Activated naive CD4-positive, alpha-beta T cell treated with anti-CD3 and anti-CD28 coated beads, Interleukin-2, amount 50 U/mL, for 16 hours (primary cell): ENCODE data around the gene C1QTNF6.

ENCODE experiments used
- DNase-seq: peaks from one replicate; pipeline ENCODE4 v3.0.0-alpha.2; 2020

The C1QTNF6 gene

DNA sequence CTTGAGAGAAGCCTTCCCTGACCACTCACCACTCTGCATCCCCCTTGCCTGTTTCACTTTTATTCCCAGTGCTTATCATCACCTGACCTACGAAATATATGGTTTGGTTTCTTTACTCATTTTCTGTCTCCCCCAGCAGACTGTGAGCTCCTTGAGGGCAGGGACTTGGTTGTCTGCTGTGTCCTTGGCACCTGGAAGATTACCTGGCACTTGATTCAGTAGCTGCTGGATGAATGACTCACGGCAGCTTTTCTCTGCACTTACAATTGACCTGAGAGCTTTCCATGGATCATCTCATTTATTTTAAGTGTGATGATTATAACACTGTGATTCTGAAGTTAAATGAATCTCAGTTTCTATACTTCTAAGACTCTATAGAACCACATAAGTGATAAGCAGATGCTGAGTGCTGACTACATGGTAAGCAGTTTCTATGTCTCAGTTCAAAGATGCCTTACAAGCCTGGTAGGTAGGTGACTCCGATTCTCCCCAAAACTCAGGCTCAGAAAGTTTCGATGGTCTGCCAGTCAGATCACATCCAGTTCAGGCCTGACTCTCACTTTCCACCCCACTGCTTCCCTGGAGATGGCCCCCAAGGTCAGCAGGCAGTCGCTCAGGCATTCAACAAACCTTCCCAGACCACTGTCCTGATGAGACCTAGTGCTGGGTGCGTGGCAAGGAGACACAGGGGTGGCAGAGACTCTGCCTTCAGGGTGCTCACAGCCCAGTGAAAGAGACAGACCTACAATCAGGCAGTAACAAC lies 50.0 kb downstream of the C1QTNF6 start:
- DNase-seq = peak; percentile 31

DNA sequence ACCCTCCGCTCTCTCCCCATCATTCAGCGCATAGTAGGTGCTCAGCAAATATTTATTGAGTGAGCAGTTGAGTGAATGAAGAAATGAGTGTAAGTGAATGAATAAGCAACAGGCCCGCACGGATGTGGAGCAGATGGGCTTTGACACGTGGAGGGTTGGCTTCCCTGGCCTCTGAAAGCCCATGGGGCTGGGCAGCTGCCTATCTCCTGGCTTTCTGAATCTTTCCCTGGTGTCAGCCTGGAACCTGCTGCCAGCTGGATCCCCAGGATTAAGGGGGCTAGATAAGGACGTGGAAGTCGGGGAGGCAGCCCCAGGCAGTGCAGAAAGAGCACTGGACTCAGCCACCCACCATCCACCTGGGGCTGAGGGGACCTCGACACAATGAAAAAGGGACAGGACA lies 50.9 kb downstream of the C1QTNF6 start:
- DNase-seq = no peak

DNA sequence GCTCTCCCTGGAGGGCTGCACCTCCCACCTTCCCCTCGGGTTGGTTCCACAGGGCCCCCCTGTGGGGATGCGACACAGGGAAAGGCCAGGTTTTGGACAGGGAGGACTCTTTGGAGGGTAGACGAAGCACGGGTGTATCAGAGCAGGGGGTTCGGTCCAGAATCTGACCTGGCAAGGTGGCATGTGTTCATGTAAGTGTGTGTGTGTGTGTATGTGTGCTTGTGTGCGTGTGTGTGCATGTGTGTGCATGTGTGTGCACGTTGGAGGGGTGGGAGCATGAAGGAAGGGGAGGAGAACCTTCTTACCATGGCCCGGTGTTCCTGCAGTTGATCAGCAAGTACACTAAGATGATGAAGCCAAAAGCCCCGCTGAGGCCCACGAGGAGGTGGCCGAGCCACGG lies 53.0 kb downstream of the C1QTNF6 start:
- DNase-seq = no peak

DNA sequence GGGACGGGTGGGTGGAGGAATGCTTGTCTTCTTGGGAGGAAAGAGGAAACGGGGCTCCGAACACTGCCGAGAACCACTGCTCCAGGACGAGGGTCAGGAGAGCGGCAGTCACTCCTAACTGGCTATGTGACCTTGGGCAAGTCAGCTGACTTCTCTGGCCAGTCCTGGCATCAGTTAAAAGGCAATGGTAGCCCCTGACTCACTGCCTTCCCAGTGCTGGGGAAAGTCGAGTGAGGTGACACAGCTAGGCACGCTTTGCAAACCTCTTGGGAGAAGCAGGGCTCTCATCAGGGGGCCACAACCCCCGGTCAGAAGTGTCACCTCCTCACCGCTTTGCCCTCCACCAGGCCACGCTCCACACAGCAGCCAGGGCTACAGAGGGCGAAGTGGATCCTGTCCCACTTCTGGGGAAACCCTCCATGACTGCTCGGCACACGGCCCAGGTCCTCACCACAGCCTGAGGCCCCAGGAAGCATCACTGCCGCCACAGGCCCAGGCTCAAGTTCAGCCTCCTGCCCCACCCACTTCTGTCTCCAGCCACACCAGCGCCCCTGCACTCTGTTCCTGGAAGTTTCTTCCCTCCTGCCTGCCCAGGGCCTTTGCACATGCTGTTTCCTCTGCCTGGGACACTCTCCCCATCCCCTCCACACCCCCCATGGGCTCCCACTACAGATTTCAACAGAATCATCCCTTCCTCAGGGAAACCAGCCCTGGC lies 54.6 kb downstream of the C1QTNF6 start:
- DNase-seq = no peak

DNA sequence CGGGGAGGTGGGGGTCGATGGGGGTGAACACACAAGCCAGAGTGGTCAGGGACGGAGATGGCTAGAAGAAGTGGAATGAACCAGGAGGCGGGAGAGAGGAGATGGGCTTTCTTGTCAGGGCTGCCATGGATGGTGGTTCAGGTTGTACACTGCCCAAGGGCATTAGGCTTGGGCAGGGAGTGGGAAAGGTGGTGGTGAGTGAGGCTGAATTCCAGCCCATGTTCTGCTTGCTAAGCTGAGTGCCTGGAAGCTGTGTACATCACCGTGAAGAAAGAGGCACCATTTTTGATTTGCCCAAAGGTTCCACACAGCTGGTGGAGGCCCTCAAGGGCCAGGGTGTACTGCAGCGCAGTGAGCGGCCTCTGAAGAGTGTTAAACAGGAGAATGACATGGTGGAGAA lies 55.3 kb downstream of the C1QTNF6 start:
- no peak for DNase-seq
